Keratinocyte (primary cell): Measurements from ENCODE around the gene CDYL. TPM values are rescaled to one million over a fixed set of nuclear protein-coding genes. Genes with fewer than 3 reads are reported as not detected.

Experiments used
- DNase-seq: peaks from one replicate; pipeline ENCODE4 v3.0.0-alpha.2; 2011; ENCODE audit warnings: low read depth, missing footprints, low spot score
- FAIRE-seq: peaks from 2 replicates; lab custom pipeline; 2011; peaks lifted over from hg19 to GRCh38; lab: Jason Lieb, UNC
- H2AFZ ChIP-seq: 2 replicates; pipeline ENCODE4 v1.6.0; 2012; ENCODE audit warnings: low read length, control low read depth, inconsistent platforms; ENCODE audit not compliant: control insufficient read depth
- H3K27ac ChIP-seq: 2 replicates; pipeline ENCODE4 v1.5.1; 2011; ENCODE audit warnings: low read length; ENCODE audit not compliant: control insufficient read depth, insufficient read depth
- H3K27me3 ChIP-seq: 3 replicates; pipeline ENCODE4 v1.6.0; 2011; ENCODE audit warnings: low read length; ENCODE audit not compliant: control insufficient read depth, insufficient read depth; ENCODE audit errors: extremely low read depth
- H3K36me3 ChIP-seq, 2 experiments: 2 replicates in 1 of 2; 3 replicates in 1 of 2; pipeline ENCODE4 v1.5.1; 2011; ENCODE audit warnings: low read length in 2 of 2, mild to moderate bottlenecking in 1 of 2; ENCODE audit not compliant: control insufficient read depth in 2 of 2, insufficient read depth in 2 of 2; ENCODE audit errors: extremely low read depth in 1 of 2
- H3K4me1 ChIP-seq: 3 replicates; pipeline ENCODE4 v1.5.1; 2011; ENCODE audit warnings: low read length; ENCODE audit not compliant: control insufficient read depth, insufficient read depth; ENCODE audit errors: extremely low read depth
- H3K4me2 ChIP-seq: 3 replicates; pipeline ENCODE4 v1.6.0; 2011; ENCODE audit warnings: low read depth, low read length; ENCODE audit not compliant: control insufficient read depth, insufficient read depth; ENCODE audit errors: extremely low read depth
- H3K4me3 ChIP-seq, 3 experiments: fragments of 200-600 bp in 1 of 3; sonication (generic) in 1 of 3; 2 replicates in 2 of 3; 3 replicates in 1 of 3; pipeline ENCODE4 v1.5.1; 2011 to 2016; ENCODE audit warnings: low read length in 3 of 3, mild to moderate bottlenecking in 3 of 3, control low read depth in 2 of 3, inconsistent platforms in 1 of 3, low read depth in 1 of 3, mixed read lengths in 1 of 3, mixed run types in 1 of 3, moderate library complexity in 1 of 3; ENCODE audit not compliant: control insufficient read depth in 2 of 3, insufficient read depth in 2 of 3; ENCODE audit errors: extremely low read depth in 1 of 3
- H3K79me2 ChIP-seq: 2 replicates; pipeline ENCODE4 v1.6.0; 2012; ENCODE audit warnings: low read length; ENCODE audit not compliant: control insufficient read depth, insufficient read depth
- H3K9ac ChIP-seq: 3 replicates; pipeline ENCODE4 v1.6.0; 2011; ENCODE audit warnings: low read length; ENCODE audit not compliant: control insufficient read depth, insufficient read depth; ENCODE audit errors: extremely low read depth
- H3K9me1 ChIP-seq: 3 replicates; pipeline ENCODE4 v1.6.0; 2011; ENCODE audit warnings: low read length; ENCODE audit not compliant: control insufficient read depth, insufficient read depth; ENCODE audit errors: extremely low read depth
- H3K9me3 ChIP-seq: 2 replicates; pipeline ENCODE4 v1.5.1; 2012; ENCODE audit warnings: low read depth, low read length; ENCODE audit not compliant: control insufficient read depth
- H4K20me1 ChIP-seq: 3 replicates; pipeline ENCODE4 v1.6.0; 2011; ENCODE audit warnings: low read length; ENCODE audit not compliant: control insufficient read depth, insufficient read depth; ENCODE audit errors: extremely low read depth
- CTCF ChIP-seq, 3 experiments: IDR thresholded peaks in 1 of 3; conservative IDR thresholded peaks in 1 of 3; optimal IDR thresholded peaks in 1 of 3; 2 replicates in 2 of 3; 3 replicates in 1 of 3; pipeline versions ENCODE3 to v1.5.1; 2011; ENCODE audit warnings: low read length in 3 of 3, mild to moderate bottlenecking in 3 of 3, moderate library complexity in 2 of 3, control low read depth in 1 of 3, inconsistent platforms in 1 of 3; ENCODE audit not compliant: insufficient read depth in 2 of 3; ENCODE audit errors: extremely low read depth in 1 of 3
- EZH2 ChIP-seq: IDR thresholded peaks from one replicate; pipeline ENCODE4 v1.6.1; 2012; ENCODE audit warnings: inconsistent platforms, mild to moderate bottlenecking, low read length, moderate library complexity
- dilution Hi-C: fragments of 300-500 bp; cut with MboI; formaldehyde crosslinking; loops from one replicate; pipeline ENCODE4 v1.7.0; 2020; ENCODE audit warnings: low sequenced_read_pairs; ENCODE audit not compliant: extremely low pct_ligation_motif_present
- polyA plus RNA-seq, 5 experiments: library from polyadenylated mRNA; depleted of rRNA in 3 of 5; stranded (reverse) in 3 of 5; stranded (forward) in 1 of 5; unstranded in 1 of 5; fragments of >200 nt; gene quantifications; 1 replicate in 1 of 5; 2 replicates in 3 of 5; 3 replicates in 1 of 5; pipeline versions ENCODE4 v1.2.1 to v1.2.3, GENCODE V29; 2011 to 2012; ENCODE audit warnings: missing spikeins in 2 of 5, low read depth in 1 of 5, low replicate concordance in 1 of 5

Gene CDYL
- polyA plus RNA-seq, 1 donor (not counting 4 experiments of a cell fraction or from before 2014, with no cell fraction given) = 48.0 TPM

GRCh38 chr6:4892785-4893485 lies 116.7 kb downstream of the CDYL start:
- Histone ChIP-seq H3K9me3 (no peaks in the 10 kb centered on the region), H4K20me1 (peaks cover 9% of the 10 kb centered on the region), H3K9me1 (no peaks in the 10 kb centered on the region), H3K27me3 (no peaks in the 10 kb centered on the region), H3K79me2 (peaks cover 59% of the 10 kb centered on the region), H3K36me3 (peaks cover 12 to 21% of the 10 kb centered on the region in 2 experiments), H3K4me2 (no peak overlapping the region), H3K4me1 (no peaks in the 10 kb centered on the region), H3K4me3 (no peak overlapping the region), H2AFZ (no peak overlapping the region), H3K9ac (no peak overlapping the region), H3K27ac (no peak overlapping the region)
- DNase-seq (no peak), FAIRE-seq (no peak)
- dilution Hi-C loops = no loop called here
- no peak for TF ChIP-seq EZH2
- no peak for TF ChIP-seq CTCF (optimal IDR thresholded peaks at IDR 0.05 in 1 of 3, IDR thresholded peaks at IDR 0.05 in 1 of 3, conservative IDR thresholded peaks at IDR 0.05 in 1 of 3; ENCODE audit: extremely low read depth in 1 of 3, insufficient read depth in 2 of 3, low read length in 3 of 3)

GRCh38 chr6:4894049-4894448 lies 117.8 kb downstream of the CDYL start:
- Histone ChIP-seq H3K9me3 (no peaks in the 10 kb centered on the region), H4K20me1 (peaks cover 9% of the 10 kb centered on the region), H3K27me3 (no peaks in the 10 kb centered on the region), H3K27ac (no peak overlapping the region), H3K9me1 (no peaks in the 10 kb centered on the region), H2AFZ (no peak overlapping the region), H3K4me2 (no peak overlapping the region), H3K4me3 (no peak overlapping the region), H3K9ac (no peak overlapping the region), H3K36me3 (peaks cover 18 to 21% of the 10 kb centered on the region in 2 experiments), H3K79me2 (peaks cover 48% of the 10 kb centered on the region), H3K4me1 (no peaks in the 10 kb centered on the region)
- FAIRE-seq (no peak), DNase-seq (no peak)
- TF ChIP-seq EZH2 (no peak), CTCF (optimal IDR thresholded peaks at IDR 0.05 in 1 of 3, IDR thresholded peaks at IDR 0.05 in 1 of 3, conservative IDR thresholded peaks at IDR 0.05 in 1 of 3; ENCODE audit: extremely low read depth in 1 of 3, insufficient read depth in 2 of 3, low read length in 3 of 3) (no peak)
- dilution Hi-C loops = no loop called here
